H7 (cell line): ENCODE results near the gene RHOT1. TPM values are rescaled to one million over a fixed set of nuclear protein-coding genes. Genes with fewer than 3 reads are reported as not detected.
"Not testable (repeated sequence)": the region's sequence is repeated elsewhere in the genome, so short reads cannot be mapped to it uniquely, and the experiment has no call there.

Source experiments
- DNase-seq: peaks from one replicate; pipeline ENCODE4 v3.0.0; 2012
- H3K27me3 ChIP-seq: 2 replicates; pipeline ENCODE4 v1.6.0; 2011; ENCODE audit warnings: mild to moderate bottlenecking, low read length; ENCODE audit not compliant: control insufficient read depth, insufficient read depth
- H3K36me3 ChIP-seq: replicated peaks from 2 replicates; pipeline ENCODE4 v1.5.1; 2011; ENCODE audit warnings: low read length; ENCODE audit not compliant: control insufficient read depth, insufficient read depth
- H3K4me3 ChIP-seq: 2 replicates; pipeline ENCODE4 v1.5.1; 2011; ENCODE audit warnings: low read depth, mild to moderate bottlenecking, control low read depth, low read length, moderate library complexity; ENCODE audit not compliant: insufficient read depth
- total RNA-seq: library from RNA; depleted of rRNA; stranded (reverse); fragments of >200 nt; shearing (Covaris generic); gene quantifications from 2 replicates; pipeline ENCODE4 v1.2.3, GENCODE V29; 2014

RHOT1 gene
- total RNA-seq, 1 experiment from 2014 or later, result 54.1 TPM

DNA sequence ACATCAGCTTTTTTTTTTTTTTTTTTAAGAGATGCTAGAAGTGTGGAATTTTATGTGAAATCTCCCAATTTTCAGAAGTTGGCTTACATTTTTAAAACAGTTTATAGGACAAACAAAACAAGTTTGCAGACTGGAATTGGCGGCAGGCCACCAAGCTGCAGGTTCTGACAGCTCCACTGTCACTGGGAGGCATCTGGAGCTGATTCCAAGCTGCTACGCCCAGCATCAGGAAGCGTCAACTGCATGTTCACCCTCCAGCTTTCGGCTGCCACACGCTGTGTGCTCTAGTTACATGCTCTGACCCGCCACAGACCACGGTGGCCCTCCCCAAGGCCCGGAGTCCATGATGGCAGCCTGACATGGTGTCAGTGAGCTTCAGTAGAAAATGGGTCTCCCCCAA lies 26.8 kb upstream of the RHOT1 start:
- not testable (repeated sequence) for H3K4me3 ChIP-seq, H3K27me3 ChIP-seq, H3K36me3 ChIP-seq, DNase-seq

DNA sequence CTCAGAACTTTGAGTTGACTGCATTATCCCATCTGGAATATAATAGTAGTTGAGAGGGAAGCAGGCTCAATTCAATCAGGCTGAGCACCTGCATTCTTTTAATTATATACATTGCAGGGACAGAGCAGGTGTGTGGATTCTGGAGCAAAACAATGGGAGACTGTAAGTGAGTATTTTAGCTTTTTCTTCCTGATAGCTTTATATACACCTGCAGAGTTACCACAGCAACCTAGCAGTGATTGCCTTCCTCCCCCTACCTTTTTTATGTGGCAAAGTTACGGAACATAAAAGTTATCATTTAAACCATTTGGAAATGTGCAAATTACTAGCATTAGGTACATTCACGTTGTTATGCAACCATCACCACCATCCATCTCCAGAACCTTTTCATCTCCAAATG lies 25.4 kb upstream of the RHOT1 start:
- Histone ChIP-seq H3K27me3 (no peaks in the 10 kb centered on the region), H3K4me3 (no peak overlapping the region), H3K36me3 (no peaks in the 10 kb centered on the region)
- no peak for DNase-seq

DNA sequence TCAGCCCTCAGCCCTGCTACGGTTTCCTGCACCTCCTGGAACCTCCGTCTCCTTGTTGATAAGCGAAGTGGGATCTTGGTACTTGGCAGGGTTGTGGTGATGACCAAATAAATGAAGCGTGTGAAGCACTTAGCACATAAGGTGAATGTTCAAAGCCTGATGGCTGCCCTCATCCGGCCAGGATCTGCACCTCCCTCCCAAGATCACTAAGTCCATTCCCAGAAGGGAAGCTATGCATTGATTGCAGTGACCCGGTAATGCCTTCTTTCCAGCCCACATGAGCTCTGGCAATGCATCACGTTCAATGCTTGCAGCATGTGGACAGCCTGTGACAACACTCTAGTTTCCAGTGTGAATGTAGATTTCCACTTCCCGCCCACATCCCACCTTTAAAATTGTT lies 24.9 kb upstream of the RHOT1 start:
- Histone ChIP-seq H3K4me3 (no peak overlapping the region), H3K36me3 (no peaks in the 10 kb centered on the region), H3K27me3 (no peaks in the 10 kb centered on the region)
- no peak for DNase-seq

DNA sequence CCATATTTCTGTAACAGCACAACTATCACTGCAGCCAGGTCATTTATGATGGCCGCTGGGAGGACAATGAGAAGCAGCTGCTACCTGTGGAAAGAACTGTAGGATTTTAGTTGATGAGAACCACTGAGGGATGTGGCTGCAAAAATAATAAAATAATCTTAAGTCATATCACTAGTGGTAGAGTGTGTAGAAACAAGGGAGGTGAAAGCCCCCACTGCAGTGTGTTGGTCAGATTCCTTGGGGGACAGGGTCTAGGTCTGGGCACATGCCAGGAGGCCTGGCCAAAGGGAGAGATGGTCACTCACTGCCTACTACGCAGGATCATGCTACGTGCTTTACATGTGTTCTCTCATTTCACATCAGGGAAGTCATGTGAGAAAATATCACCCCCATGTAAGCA lies 24.2 kb upstream of the RHOT1 start:
- not testable (repeated sequence) for H3K27me3 ChIP-seq, H3K36me3 ChIP-seq, DNase-seq, H3K4me3 ChIP-seq

DNA sequence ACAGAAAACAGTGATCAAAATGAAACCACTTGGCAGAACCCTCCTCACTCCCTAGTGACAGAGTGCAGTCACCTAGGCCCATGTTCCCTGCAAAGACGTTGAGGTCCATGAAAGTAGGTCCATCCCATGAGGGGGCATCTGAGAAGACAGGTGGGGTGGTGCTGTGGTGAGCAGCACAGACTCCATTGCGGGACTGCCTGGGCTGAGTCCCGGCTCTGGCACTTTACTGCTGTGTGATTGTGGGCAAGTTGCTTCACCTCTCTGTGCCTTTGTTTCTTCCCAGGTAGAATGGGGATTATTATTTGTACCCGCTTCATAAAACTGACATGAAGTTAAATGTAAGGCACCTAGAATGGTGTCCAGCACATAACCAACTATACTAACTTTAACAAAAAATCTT lies 23.5 kb upstream of the RHOT1 start:
- no peak for DNase-seq
- Histone ChIP-seq H3K4me3 (no peak overlapping the region), H3K36me3 (no peaks in the 10 kb centered on the region), H3K27me3 (no peaks in the 10 kb centered on the region)

DNA sequence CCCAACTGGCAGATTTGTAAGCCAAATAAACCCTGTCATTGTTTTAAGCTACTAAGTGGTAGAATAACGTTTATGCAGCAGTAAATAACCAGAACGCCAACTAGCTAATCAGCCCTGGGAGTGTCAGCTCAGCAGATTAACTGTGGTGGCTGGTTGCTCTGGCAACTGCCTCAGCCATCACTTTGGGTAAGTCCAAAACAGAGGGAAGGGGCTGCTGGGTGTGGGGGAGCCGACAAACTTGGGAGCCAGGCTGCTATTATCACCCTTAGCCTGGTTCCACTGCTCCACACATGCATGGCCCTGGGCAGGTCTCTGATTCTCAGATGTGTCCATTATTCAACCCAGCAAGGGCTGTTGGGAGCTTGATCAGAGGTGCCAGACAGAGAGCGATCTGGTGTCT lies 22.2 kb upstream of the RHOT1 start:
- H3K36me3 ChIP-seq, result no peaks in the 10 kb centered on the region
- no peak for DNase-seq
- H3K27me3 ChIP-seq, result no peaks in the 10 kb centered on the region
- no peak overlapping the region for H3K4me3 ChIP-seq

DNA sequence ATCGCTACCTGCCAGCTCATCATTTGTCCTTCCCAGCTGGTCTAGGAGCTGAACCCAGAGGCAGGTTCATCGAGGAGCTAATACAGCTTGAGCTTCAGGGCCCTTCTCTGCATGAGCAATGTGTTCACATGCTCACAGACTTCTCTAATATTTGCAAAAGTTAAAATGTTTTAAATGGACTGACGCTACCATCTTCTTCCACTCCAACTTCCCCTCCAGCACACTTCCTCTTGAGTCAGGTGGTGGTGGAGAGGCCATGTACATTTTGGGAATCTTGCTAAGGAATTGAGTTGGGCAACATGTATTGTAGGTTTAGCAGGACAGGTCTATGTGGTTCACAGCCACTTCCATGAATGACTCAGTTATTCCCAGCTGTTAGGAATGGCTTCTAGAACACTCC lies 21.6 kb upstream of the RHOT1 start:
- Histone ChIP-seq H3K4me3 (no peak overlapping the region), H3K27me3 (no peaks in the 10 kb centered on the region), H3K36me3 (no peaks in the 10 kb centered on the region)
- no peak for DNase-seq

DNA sequence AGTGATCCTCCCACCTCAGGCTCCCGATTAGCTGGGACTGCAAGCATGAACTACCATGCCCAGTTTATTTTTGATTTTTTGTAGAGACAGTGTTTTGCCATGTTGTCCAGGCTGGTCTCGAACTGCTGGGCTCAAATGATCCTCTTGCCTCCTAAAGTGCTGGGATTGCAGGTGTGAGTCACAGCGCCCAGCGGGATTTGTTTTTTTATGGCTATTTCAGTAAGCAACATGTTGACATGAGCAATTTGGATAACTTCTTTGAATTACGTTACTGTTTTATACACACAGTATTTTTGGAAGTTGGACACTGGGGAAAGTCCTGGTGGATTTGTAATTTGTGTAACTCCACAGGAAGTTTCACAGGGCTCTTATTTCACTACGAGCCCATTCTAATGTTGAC lies 18.5 kb upstream of the RHOT1 start:
- Histone ChIP-seq H3K27me3 (no peaks in the 10 kb centered on the region), H3K4me3 (no peak overlapping the region), H3K36me3 (no peaks in the 10 kb centered on the region)
- DNase-seq, result no peak

DNA sequence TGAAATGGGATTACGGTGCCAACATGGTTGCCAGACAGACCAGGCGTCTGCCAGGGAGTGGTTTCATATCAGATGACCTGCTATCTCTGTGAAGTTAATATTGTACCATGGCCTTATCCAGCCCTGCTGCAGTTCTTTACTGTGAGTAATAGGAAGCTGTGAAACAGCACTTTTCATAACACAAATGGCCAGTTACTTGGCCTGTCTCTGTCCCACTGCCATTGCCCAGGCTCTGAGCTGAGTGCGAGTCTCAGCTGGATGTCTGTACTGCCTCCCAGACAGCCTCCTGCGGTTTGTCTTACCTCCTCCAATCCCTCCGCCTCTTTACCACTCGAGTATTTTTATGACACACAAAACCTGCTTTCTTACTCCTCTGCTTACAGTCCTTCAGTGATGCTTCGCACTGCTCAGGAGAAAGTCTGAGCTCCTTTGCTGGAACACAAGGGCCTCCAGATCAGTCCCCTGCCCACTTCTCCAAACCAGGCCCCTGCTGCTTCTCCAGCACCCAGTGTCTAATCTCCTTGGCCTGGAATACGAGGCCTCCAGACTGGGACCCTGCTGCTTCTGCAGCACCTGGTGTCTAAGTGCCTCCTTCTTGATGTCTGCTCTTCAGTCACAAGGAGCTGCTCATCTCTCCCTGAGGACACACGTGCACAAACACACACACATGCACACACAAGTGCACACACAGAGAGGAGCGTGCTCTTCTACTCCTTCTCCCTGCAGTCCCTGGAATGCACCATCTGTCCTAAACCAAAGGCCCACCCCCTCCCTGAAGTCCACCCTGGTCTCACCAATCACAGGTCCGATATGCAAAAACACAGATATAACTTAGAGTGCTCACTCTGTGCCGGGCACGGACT lies 17.1 kb upstream of the RHOT1 start:
- H3K4me3 ChIP-seq, result no peak overlapping the region

DNA sequence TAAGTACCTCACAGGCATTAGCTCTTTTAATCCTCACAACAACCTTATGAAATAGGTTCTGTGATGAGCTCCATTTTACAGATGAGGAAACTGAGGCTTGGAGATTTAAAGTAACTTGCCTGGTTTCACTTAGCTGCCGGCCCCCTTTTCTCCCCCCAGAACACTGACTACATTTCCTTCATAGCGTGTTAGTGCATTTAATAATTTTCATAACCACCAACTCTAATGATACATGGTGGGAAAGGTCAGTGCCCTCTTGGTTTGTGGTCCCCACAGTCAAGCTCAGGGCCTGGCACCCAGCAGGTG lies 16.5 kb upstream of the RHOT1 start:
- Histone ChIP-seq H3K4me3 (no peak overlapping the region), H3K27me3 (no peaks in the 10 kb centered on the region), H3K36me3 (no peaks in the 10 kb centered on the region)
- no peak for DNase-seq

More for the DNA sequence above, 17.1 kb upstream of the RHOT1 start:
- H3K36me3 ChIP-seq, result no peaks in the 10 kb centered on the region
- no peaks in the 10 kb centered on the region for H3K27me3 ChIP-seq
- no peak for DNase-seq

DNA sequence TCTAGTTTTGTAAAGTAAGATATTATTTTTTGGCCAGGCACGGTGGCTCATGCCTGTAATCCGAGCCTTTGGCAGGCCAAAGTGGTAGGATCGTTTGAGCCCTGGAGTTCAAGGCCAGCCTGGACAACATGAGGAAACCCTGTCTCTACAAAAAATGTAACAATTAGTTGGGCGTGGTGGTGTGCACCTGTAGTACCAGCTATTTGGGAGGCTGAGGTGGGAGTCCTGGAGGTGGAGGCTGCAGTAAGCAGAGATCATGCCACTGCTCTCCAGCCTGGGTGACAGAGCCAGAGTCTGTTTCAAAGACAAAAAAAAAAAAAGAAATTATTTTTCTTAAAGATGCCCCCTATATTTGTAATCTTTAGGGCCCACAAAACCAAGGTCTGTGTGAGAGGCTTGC lies 16.0 kb upstream of the RHOT1 start:
- no peak for DNase-seq
- Histone ChIP-seq H3K36me3 (no peaks in the 10 kb centered on the region), H3K4me3 (no peak overlapping the region), H3K27me3 (no peaks in the 10 kb centered on the region)

DNA sequence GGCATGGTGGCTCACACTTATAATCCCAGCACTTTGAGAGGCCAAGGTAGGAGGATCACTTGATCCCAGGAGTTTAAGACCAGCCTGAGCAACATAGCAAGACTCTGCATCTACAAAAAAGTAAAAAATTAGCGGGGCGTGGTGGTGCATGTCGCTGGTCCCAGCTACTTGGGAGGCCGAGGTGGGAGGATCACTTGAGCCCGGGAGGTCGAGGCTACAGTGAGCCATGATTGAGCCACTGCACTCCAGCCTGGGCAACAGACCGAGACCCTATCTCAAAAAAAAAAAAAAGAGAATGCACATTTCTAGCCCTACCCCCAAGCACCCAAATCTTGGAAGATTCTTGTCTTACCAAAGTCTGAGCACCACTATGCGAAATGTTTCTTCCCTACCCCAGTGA lies 15.6 kb upstream of the RHOT1 start:
- no peak for DNase-seq
- Histone ChIP-seq H3K4me3 (no peak overlapping the region), H3K27me3 (no peaks in the 10 kb centered on the region), H3K36me3 (no peaks in the 10 kb centered on the region)

DNA sequence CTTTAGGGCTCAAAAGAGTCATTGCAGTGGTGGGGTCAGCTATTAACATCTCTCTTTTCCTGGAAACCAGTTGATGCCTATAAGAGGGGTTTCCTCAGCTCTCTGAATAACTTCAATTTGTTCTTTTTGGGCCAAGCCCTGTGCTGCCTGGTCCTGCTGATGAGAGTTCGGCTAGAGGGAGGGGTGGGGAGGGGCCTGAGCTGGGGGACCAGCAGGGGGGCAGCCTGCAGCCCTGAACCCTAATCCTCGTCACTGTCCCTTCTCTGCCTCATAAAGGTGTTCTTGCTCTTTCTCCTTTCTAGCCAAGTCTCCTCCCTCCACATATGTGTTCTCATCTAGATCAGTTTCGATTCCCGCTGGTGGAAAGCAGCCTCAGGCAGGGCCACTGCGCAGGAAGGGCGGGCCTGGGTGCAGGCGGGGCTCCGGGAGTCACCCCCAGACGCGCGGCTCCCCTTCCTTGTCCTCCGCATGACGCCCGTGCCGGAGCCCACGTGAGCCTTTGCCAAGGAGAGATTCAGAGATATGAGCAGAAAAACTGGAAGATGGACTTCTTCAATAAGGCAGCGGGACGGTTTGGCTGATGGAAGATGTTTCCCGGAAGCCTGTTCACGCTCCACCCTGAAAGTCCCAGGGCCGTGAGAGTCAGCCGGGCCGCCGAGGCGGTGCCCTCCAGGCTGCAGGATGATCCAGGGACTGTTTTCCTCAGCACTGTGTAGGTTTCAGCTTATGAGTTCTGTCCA lies 15.0 kb upstream of the RHOT1 start:
- no peaks in the 10 kb centered on the region for H3K36me3 ChIP-seq
- peak; percentile 74 for DNase-seq
- H3K27me3 ChIP-seq, result no peaks in the 10 kb centered on the region
- H3K4me3 ChIP-seq, result peak overlapping the region; percentile 57

DNA sequence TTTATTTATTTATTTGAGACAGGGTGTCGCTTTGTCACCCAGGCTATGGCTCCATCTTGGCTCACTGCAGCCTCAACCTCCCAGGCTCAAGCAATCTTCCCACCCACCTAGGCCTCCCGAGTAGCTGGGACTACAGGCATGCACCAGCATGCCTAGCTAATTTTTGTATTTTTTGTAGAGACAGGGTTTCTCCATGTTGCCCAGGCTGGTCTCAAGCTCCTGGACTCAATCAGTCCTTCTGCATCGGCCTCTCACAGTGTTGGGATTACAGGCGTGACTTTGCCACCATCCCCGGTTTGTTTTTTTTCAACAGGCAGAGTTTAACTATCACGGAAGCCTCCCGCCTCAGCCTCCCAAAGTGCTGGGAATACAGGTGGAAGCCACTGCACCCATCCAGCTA lies 13.8 kb upstream of the RHOT1 start:
- H3K27me3 ChIP-seq, H3K4me3 ChIP-seq, H3K36me3 ChIP-seq, DNase-seq: not testable (repeated sequence)

DNA sequence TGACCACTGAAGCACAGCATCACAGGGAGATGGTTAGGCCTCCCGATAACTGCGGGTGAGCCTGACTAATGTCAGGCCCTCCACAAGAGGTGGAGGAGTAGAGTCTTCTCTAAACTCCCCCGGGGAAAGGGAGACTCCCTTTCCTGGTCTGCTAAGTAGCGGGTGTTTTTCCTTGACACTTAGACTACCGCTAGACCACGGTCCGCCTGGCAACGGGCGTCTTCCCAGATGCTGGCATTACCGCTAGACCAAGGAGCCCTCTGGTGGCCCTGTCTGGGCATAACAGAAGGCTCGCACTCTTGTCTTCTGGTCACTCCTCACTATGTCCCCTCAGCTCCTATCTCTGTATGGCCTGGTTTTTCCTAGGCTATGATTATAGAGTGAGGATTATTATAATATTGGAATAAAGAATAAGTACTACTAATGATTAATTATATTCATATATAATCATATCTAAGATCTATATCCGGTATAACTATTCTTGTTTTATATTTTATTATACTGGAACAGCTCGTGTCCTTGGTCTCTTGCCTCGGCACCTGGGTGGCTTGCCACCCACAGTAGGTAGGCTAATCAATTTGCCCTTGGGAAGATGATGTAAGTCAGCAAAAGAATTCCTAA lies 6.7 kb upstream of the RHOT1 start:
- not testable (repeated sequence) for DNase-seq, H3K36me3 ChIP-seq, H3K27me3 ChIP-seq, H3K4me3 ChIP-seq
